ENCODE measurements around the gene POMT1. TPM values are rescaled to one million over a fixed set of nuclear protein-coding genes. Genes with fewer than 3 reads are reported as not detected.

The POMT1 gene
- total RNA-seq, 1 experiment from 2014 or later, result 19.7 TPM

- BruUV-seq (replicated peaks), result no TSS peak
- Mint-ChIP-seq H3K27ac (ENCODE audit: low read depth, unreplicated experiment) (no peak overlapping the region), H3K4me3 (ENCODE audit: unreplicated experiment) (no peak overlapping the region), H3K27me3 (ENCODE audit: insufficient read depth, unreplicated experiment) (no peaks in the 10 kb centered on the region), H3K36me3 (ENCODE audit: insufficient read depth, unreplicated experiment) (peaks cover 94% of the 10 kb centered on the region), H3K9me3 (ENCODE audit: unreplicated experiment) (no peaks in the 10 kb centered on the region), H3K4me1 (ENCODE audit: insufficient read depth, unreplicated experiment) (no peaks in the 10 kb centered on the region)
- ChIA-PET POLR2A (interaction anchor here (1.2 kb wide), 1 partner anchor 27 kb away, joined by 4 read pairs; no protein-coding TSS in a partner anchor), CTCF (no interaction called here)
- intact Hi-C loops (cut with micrococcal nuclease), result no loop called here
- no peak for TF ChIP-seq CTCF (IDR thresholded peaks at IDR 0.05; ENCODE audit: unreplicated experiment)
- DNase-seq (ENCODE audit: unreplicated experiment), result no peak
Measured at GRCh38 chr9:131491001-131491710, 11.6 kb upstream of the POMT1 start.

- intact Hi-C loops (cut with micrococcal nuclease), result no loop called here
- Mint-ChIP-seq H3K27ac (ENCODE audit: low read depth, unreplicated experiment) (peak overlapping the region; percentile 35), H3K36me3 (ENCODE audit: insufficient read depth, unreplicated experiment) (peaks cover 94% of the 10 kb centered on the region), H3K4me1 (ENCODE audit: insufficient read depth, unreplicated experiment) (no peaks in the 10 kb centered on the region), H3K27me3 (ENCODE audit: insufficient read depth, unreplicated experiment) (no peaks in the 10 kb centered on the region), H3K9me3 (ENCODE audit: unreplicated experiment) (no peaks in the 10 kb centered on the region), H3K4me3 (ENCODE audit: unreplicated experiment) (no peak overlapping the region)
- CTCF ChIA-PET, result interaction anchor here (1.0 kb wide), 1 partner anchor 142 kb away, joined by 5 read pairs; no protein-coding TSS in a partner anchor
- no peak for TF ChIP-seq CTCF (IDR thresholded peaks at IDR 0.05; ENCODE audit: unreplicated experiment)
- BruUV-seq (replicated peaks), result no TSS peak
- POLR2A ChIA-PET, result interaction anchor here (0.6 to 1.2 kb wide), 2 partner anchors 28 to 1526 kb away, joined by 4 read pairs; no protein-coding TSS in a partner anchor
- no peak for DNase-seq (ENCODE audit: unreplicated experiment)
Measured at GRCh38 chr9:131492070-131492469, 10.6 kb upstream of the POMT1 start.

GRCh38 chr9:131494296-131494870, 8.3 kb upstream of the POMT1 start:
- ChIA-PET CTCF (interaction anchor here (0.7 kb wide), 1 partner anchor 348 kb away, joined by 4 read pairs; no protein-coding TSS in a partner anchor), POLR2A (no interaction called here)
- Mint-ChIP-seq H3K4me3 (ENCODE audit: unreplicated experiment) (no peak overlapping the region), H3K27ac (ENCODE audit: low read depth, unreplicated experiment) (no peak overlapping the region), H3K36me3 (ENCODE audit: insufficient read depth, unreplicated experiment) (peaks cover 98% of the 10 kb centered on the region), H3K27me3 (ENCODE audit: insufficient read depth, unreplicated experiment) (no peaks in the 10 kb centered on the region), H3K4me1 (ENCODE audit: insufficient read depth, unreplicated experiment) (no peaks in the 10 kb centered on the region), H3K9me3 (ENCODE audit: unreplicated experiment) (no peaks in the 10 kb centered on the region)
- intact Hi-C loops (cut with micrococcal nuclease), result no loop called here
- no peak for TF ChIP-seq CTCF (IDR thresholded peaks at IDR 0.05; ENCODE audit: unreplicated experiment)
- no TSS peak for BruUV-seq (replicated peaks)
- no peak for DNase-seq (ENCODE audit: unreplicated experiment)

GRCh38 chr9:131495785-131496184, 6.9 kb upstream of the POMT1 start:
- no peak for TF ChIP-seq CTCF (IDR thresholded peaks at IDR 0.05; ENCODE audit: unreplicated experiment)
- ChIA-PET CTCF (interaction anchor here (0.6 kb wide), 1 partner anchor 11 kb away, joined by 4 read pairs; no protein-coding TSS in a partner anchor), POLR2A (no interaction called here)
- peaks cover 95% of the 10 kb centered on the region for H3K36me3 Mint-ChIP-seq (ENCODE audit: insufficient read depth, unreplicated experiment)
- DNase-seq (ENCODE audit: unreplicated experiment), result no peak
- no peaks in the 10 kb centered on the region for H3K9me3 Mint-ChIP-seq (ENCODE audit: unreplicated experiment)
- intact Hi-C loops (cut with micrococcal nuclease), result no loop called here
- H3K4me1 Mint-ChIP-seq (ENCODE audit: insufficient read depth, unreplicated experiment), result no peaks in the 10 kb centered on the region
- no peak overlapping the region for H3K27ac Mint-ChIP-seq (ENCODE audit: low read depth, unreplicated experiment)
- no peak overlapping the region for H3K4me3 Mint-ChIP-seq (ENCODE audit: unreplicated experiment)
- no peaks in the 10 kb centered on the region for H3K27me3 Mint-ChIP-seq (ENCODE audit: insufficient read depth, unreplicated experiment)
- no TSS peak for BruUV-seq (replicated peaks)

Data from MCF 10A (cell line).